Measurements from ENCODE around the gene CNTNAP3. TPM values are rescaled to one million over a fixed set of nuclear protein-coding genes. Genes with fewer than 3 reads are reported as not detected.
"Not testable (repeated sequence)": the region's sequence is repeated elsewhere in the genome, so short reads cannot be mapped to it uniquely, and the experiment has no call there.

The CNTNAP3 gene
- total RNA-seq, 1 experiment from 2014 or later = 22.6 TPM

- not testable (repeated sequence) for H3K23ac ChIP-seq (ENCODE audit: insufficient read length, low read depth, low read length); H3K36me3 Mint-ChIP-seq (ENCODE audit: insufficient read depth in 1 of 3, low read depth in 3 of 3); H3K27ac Mint-ChIP-seq; H3K27me3 Mint-ChIP-seq (ENCODE audit: low read depth); H2BK120ac ChIP-seq (ENCODE audit: low read depth, low read length, poor library complexity, severe bottlenecking); H2BK5ac ChIP-seq (ENCODE audit: insufficient read length, low read length); H3K56ac ChIP-seq (ENCODE audit: insufficient read length, low read depth, low read length); H3K4me1 ChIP-seq (ENCODE audit: insufficient read depth, low read length); H2AFZ ChIP-seq (ENCODE audit: low read length); H2BK20ac ChIP-seq (ENCODE audit: low read depth, low read length, poor library complexity, severe bottlenecking); H2AK5ac ChIP-seq (ENCODE audit: insufficient read length, low read length); H2BK12ac ChIP-seq (ENCODE audit: insufficient read length, low read depth, low read length); H4K91ac ChIP-seq (ENCODE audit: insufficient read length, low read depth, low read length); H3K9me3 Mint-ChIP-seq; H3T11ph ChIP-seq (ENCODE audit: low read length); H2BK15ac ChIP-seq (ENCODE audit: low read depth, low read length); H4K20me1 ChIP-seq (ENCODE audit: control insufficient read depth, insufficient read depth, insufficient read length); H3K79me1 ChIP-seq (ENCODE audit: insufficient read depth, low read depth, low read length, poor library complexity, severe bottlenecking); H3K9me3 ChIP-seq (ENCODE audit: control insufficient read depth, low read depth, low read length); H3K79me2 ChIP-seq (ENCODE audit: insufficient read depth, low read length); H3K4ac ChIP-seq (ENCODE audit: low read depth, low read length); H3K18ac ChIP-seq (ENCODE audit: insufficient read length, low read depth, low read length); H3K4me1 Mint-ChIP-seq; H4K5ac ChIP-seq (ENCODE audit: insufficient read length, low read depth, low read length); H3K23me2 ChIP-seq (ENCODE audit: insufficient read length, low read depth, low read length, poor library complexity, severe bottlenecking); H3K27ac ChIP-seq (ENCODE audit: insufficient read length, low read depth, low read length); H3K27me3 ChIP-seq (ENCODE audit: insufficient read depth, low read length); H4K8ac ChIP-seq (replicated peaks; ENCODE audit: insufficient read length, low read depth, low read length); H3K9ac ChIP-seq (ENCODE audit: extremely low read depth, insufficient read length, low read length)
- Histone ChIP-seq H3K4me2 (ENCODE audit: insufficient read depth, insufficient read length, low read length) (peak overlapping the region; percentile 36), H3K14ac (ENCODE audit: insufficient read depth, low read length) (peak overlapping the region; percentile 49; the same call in 1 of the 2 replicates)
- WGBS (ENCODE audit: extremely low coverage, insufficient read length, low lambda C conversion rate) = no CpG with 5 or more reads among the region's 49 CpGs
- TF ChIP-seq, protein P1, sequence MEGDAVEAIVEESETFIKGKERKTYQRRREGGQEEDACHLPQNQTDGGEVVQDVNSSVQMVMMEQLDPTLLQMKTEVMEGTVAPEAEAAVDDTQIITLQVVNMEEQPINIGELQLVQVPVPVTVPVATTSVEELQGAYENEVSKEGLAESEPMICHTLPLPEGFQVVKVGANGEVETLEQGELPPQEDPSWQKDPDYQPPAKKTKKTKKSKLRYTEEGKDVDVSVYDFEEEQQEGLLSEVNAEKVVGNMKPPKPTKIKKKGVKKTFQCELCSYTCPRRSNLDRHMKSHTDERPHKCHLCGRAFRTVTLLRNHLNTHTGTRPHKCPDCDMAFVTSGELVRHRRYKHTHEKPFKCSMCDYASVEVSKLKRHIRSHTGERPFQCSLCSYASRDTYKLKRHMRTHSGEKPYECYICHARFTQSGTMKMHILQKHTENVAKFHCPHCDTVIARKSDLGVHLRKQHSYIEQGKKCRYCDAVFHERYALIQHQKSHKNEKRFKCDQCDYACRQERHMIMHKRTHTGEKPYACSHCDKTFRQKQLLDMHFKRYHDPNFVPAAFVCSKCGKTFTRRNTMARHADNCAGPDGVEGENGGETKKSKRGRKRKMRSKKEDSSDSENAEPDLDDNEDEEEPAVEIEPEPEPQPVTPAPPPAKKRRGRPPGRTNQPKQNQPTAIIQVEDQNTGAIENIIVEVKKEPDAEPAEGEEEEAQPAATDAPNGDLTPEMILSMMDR (conservative IDR thresholded peaks at IDR 0.05) = peak; percentile 69
- H3K4me3 Mint-ChIP-seq = peak overlapping the region; percentile 62 to 71
- DNase-seq = peak; percentile 67
These were observed 209.2 kb downstream of the CNTNAP3 start for GRCh38 chr9:39078621-39079256.

- H3K18ac ChIP-seq (ENCODE audit: insufficient read length, low read depth, low read length); H3K9me3 ChIP-seq (ENCODE audit: control insufficient read depth, low read depth, low read length); H3K4me1 ChIP-seq (ENCODE audit: insufficient read depth, low read length); H4K5ac ChIP-seq (ENCODE audit: insufficient read length, low read depth, low read length); H2BK120ac ChIP-seq (ENCODE audit: low read depth, low read length, poor library complexity, severe bottlenecking); H2BK20ac ChIP-seq (ENCODE audit: low read depth, low read length, poor library complexity, severe bottlenecking); H3K23ac ChIP-seq (ENCODE audit: insufficient read length, low read depth, low read length); H3K4ac ChIP-seq (ENCODE audit: low read depth, low read length); H3K14ac ChIP-seq (ENCODE audit: insufficient read depth, low read length); H2AFZ ChIP-seq (ENCODE audit: low read length); H4K91ac ChIP-seq (ENCODE audit: insufficient read length, low read depth, low read length); H3K4me2 ChIP-seq (ENCODE audit: insufficient read depth, insufficient read length, low read length); H3K27ac ChIP-seq (ENCODE audit: insufficient read length, low read depth, low read length); H3K4me1 Mint-ChIP-seq; H4K20me1 ChIP-seq (ENCODE audit: control insufficient read depth, insufficient read depth, insufficient read length); H2BK12ac ChIP-seq (ENCODE audit: insufficient read length, low read depth, low read length); H4K8ac ChIP-seq (replicated peaks; ENCODE audit: insufficient read length, low read depth, low read length); H3K27me3 Mint-ChIP-seq (ENCODE audit: low read depth); DNase-seq; H3K4me3 Mint-ChIP-seq; H3K36me3 Mint-ChIP-seq (ENCODE audit: insufficient read depth in 1 of 3, low read depth in 3 of 3); H2BK5ac ChIP-seq (ENCODE audit: insufficient read length, low read length); H3K23me2 ChIP-seq (ENCODE audit: insufficient read length, low read depth, low read length, poor library complexity, severe bottlenecking); H2AK5ac ChIP-seq (ENCODE audit: insufficient read length, low read length); H2BK15ac ChIP-seq (ENCODE audit: low read depth, low read length); H3K9me3 Mint-ChIP-seq; H3K79me1 ChIP-seq (ENCODE audit: insufficient read depth, low read depth, low read length, poor library complexity, severe bottlenecking); H3K27me3 ChIP-seq (ENCODE audit: insufficient read depth, low read length); H3K56ac ChIP-seq (ENCODE audit: insufficient read length, low read depth, low read length); H3K27ac Mint-ChIP-seq; H3K9ac ChIP-seq (ENCODE audit: extremely low read depth, insufficient read length, low read length); H3T11ph ChIP-seq (ENCODE audit: low read length); H3K79me2 ChIP-seq (ENCODE audit: insufficient read depth, low read length): not testable (repeated sequence)
- no CpG with 5 or more reads among the region's 8 CpGs for WGBS (ENCODE audit: extremely low coverage, insufficient read length, low lambda C conversion rate)
These were observed 214.4 kb downstream of the CNTNAP3 start for GRCh38 chr9:39073537-39073936.

Measured in H9 (cell line).